Activated CD4-positive, alpha-beta T cell treated with anti-CD3 and anti-CD28 coated beads, Interleukin-2, amount 50 U/mL, for 16 hours (primary cell): ENCODE measurements around the gene MAML3.

Experiments
- DNase-seq: peaks from one replicate; pipeline ENCODE4 v3.0.0-alpha.2; 2020

The MAML3 gene

GRCh38 chr4:139913995-139914598 is 239.9 kb downstream of the MAML3 start:
- DNase-seq = no peak

DNA sequence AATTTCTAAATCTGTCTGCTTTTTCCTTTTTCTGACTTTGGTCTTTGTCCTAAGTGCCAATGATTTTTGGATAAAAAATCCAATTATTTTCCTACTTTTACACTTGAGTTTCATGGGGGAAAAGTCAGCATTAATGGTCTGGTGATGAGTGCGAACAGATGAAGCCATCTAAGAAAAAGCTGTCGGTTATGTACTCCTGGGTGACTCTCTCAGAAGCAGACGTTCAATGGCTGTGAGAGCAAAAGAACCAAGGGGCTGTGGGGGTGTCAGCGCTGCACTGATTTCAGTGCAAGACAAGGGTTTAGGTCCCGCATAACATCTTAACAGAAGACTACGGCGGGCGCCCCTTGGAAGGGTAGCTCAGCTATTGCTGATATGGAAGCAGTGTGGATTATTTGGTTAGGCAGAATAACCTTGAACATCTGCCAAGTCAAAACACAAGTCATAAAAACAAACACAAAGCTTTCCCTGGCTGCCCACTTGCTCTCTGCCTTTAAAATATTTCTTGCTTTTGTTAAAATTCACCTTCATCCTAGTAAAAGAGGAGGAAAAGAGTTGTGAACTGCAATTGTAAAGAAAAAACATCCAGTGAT is 240.5 kb downstream of the MAML3 start:
- no peak for DNase-seq

DNA sequence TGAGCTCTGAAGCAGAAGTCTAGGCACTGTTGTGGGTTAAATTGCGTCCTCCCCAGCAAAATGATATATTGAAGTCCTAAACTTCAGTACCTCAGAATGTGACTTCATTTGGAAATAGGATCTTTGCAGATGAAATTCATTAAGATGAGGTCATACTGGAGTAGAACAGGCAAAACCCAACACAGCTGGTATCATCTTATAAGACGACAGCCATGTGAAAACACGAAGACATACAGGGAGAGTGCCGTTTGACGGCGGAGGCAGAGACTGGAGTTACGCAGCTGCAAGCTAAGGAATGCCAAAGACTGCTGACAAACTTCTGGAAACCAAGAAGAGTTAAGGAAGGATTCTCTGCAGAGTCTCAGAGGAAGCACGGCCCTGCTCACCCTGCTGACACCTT is 241.5 kb downstream of the MAML3 start:
- DNase-seq = no peak

DNA sequence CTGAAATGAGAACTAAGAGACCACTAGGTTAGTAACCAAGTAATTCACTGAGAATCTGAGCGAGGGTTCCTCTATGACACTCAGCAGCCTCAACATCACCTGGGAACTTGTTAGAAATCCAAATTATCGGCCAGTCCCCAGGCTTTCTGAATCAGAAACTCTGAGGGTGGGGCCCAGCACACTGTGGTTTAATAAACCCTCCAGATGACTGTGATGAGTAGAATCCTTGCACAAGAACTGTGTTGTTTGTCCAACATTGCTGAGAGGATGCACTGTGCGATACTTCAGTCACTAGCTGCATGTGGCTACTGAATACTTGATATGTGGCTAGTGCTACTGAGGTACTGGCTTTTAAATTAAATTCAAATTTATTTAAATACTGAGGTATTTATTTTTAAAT is 243.9 kb downstream of the MAML3 start:
- DNase-seq = no peak

DNA sequence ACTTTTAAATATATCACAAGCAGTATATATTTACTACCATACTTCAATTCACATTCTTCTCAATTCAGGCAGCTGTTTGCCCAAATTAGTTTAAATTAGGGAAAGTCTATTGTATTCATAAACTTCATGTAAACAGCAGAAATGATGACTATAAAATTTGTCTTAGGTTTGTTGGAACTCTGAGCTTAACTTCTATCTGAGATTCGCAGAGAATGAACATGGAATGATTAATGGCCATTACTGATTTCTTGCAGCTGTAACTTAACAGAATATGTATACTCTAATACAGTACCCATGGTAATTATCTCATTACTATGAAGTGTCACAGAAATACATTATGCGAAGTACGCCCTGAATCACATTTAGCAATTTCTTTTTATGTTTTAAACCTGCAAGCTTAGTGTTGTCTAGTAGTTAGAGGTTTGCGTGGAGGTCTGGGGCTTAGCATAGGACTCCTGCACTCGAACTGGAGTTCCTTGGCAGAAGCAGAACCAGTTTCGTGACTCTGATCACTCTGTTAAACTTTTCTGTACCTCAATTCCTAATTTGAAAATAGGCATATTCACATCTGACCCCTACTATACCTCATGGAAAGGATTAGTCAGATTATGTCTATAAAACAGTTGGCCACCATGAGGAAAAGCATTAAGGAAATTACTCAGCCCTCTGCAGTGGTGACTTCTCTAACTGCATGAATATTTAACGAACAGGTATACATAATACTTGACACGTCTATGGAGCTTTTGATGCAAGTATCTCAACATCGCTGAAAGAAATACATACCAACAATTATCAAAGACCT is 245.1 kb downstream of the MAML3 start:
- no peak for DNase-seq

DNA sequence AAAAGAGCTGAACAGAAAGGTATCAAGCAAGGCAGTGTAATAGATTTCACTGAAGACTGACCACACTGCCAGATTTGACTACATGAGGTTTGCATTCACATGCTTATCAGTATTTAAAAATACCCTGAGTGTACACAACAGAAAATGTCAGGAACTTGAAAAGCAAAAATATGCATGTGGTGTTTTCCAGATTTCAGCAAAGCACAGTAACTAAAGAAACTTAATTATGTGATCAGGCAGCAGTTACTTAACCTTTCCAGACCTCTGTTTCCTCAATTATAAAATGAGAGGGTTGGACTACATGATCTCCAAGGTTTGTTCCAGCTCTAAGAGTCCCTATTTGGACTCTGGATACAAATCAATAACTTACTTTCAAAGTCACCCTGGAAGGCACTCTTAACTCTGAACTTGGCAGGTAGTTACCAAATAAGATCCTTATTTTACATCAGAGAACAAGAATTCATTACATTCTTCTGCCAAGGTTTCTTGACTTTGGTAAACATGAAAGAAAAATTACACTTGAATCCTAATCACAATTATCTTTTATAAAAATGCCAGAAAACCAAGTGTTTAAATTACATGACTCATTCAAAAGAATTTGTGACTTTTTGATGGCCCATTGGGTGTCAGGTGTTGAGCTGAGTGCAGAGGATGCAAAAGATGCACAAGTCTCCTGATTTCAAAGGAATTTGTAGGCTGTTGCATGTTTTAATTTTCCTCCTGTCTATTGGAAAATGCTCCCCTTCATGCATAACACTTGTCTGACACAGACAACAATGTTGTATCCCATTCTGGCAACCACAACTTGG is 246.8 kb downstream of the MAML3 start:
- no peak for DNase-seq

GRCh38 chr4:139905489-139905888 is 248.5 kb downstream of the MAML3 start:
- no peak for DNase-seq

DNA sequence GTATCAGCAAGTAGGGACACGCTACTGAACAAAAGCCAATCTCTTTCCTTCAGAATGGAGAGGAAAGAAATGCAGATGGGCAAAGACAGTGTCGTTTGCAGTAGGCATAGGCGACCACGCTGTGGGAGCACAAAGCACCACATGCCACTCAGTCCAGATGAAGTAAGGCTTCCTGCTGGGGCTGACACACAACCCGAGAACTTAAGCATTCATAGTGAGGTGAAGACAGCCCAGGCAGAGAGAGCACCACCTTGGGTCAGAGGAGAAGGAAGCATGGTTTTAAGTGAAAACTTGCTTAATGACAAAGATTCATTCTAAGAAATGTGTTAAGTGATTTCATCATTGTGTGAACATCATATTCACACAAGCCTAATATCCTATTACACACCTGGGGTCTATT is 249.6 kb downstream of the MAML3 start:
- no peak for DNase-seq

GRCh38 chr4:139903845-139904244 is 250.1 kb downstream of the MAML3 start:
- no peak for DNase-seq

GRCh38 chr4:139902321-139903320 is 251.4 kb downstream of the MAML3 start:
- no peak for DNase-seq

GRCh38 chr4:139901531-139902320 is 252.3 kb downstream of the MAML3 start:
- no peak for DNase-seq

DNA sequence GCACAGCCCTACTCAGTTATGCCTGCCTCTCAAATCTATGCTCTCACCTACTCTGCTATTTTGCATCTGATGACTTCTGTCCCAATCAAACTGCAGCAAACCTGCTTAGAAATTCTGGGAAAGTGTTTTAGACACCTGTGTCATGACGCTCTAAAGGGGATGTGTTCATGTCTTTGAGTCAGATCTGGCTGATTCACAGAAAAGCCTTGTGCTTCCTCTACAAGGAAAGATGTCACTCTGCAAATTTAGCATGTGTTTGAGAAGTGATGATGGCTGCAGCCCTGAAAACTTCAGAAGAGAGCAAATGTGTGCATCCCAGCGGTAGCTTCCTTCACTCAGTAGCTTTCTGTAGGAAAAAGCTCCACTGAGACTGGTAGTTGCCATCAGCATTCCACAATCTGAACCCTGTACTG is 253.0 kb downstream of the MAML3 start:
- DNase-seq = peak; percentile 32

GRCh38 chr4:139899346-139899745 is 254.6 kb downstream of the MAML3 start:
- DNase-seq = no peak

DNA sequence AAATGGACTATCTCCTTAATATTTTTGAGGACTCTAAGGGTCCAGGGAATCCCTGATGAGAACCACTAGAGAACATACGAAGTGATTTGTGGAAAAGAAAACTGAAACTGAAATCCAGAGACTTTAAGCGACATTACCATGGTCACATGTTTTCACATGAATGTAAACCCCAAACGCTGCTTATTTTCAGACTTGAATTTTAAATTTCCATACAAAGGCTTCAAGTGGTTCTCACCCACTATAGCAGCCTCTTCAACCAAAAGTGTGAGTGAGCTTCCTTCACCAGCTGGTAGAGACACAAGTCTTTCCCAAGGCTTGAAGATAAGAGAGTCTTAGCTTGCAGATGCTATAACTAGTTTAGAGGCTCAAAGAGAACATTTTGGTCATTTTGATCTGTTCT is 255.7 kb downstream of the MAML3 start:
- no peak for DNase-seq

- DNase-seq = no peak
Measured at GRCh38 chr4:139896091-139896604, 257.8 kb downstream of the MAML3 start.

- DNase-seq = no peak
Measured at GRCh38 chr4:139893801-139894200, 260.2 kb downstream of the MAML3 start.

DNA sequence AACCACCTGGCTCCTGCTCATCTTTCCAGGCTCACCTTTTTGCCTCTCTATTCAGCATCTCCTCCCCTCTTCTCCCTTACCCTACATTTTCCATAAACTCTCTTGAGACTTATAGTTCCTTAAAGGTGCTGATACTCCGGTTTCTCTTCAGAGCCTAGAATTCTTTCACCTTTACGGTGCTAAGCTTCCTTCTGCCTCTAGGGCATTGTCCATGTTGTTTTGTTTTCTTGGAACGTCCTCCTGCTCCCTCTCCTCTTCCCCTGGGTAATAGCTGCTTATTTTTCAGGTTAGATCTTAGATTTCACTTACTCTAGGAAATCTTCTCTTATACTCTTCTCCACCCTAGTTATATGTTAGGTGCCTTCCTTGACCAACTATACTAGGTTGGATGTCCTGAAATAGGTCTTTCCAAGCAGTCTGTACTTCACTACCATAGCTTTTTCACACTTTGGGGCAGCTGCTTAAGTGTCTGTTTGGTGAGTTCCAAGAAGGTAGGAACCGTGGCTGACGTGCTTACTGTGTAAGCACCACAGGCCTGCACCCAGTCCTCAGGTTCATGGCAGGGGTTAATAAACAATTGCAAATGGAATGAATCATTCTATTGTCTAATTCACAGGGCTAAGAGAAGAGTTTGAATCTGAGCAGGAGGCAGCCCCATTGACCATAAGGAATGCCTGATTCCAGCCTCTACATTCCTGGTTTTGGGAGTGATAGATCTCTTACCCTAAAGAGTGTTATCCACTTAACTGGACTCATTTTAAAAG is 260.8 kb downstream of the MAML3 start:
- DNase-seq = no peak

- no peak for DNase-seq
Measured at GRCh38 chr4:139890816-139891215, 263.2 kb downstream of the MAML3 start.

DNA sequence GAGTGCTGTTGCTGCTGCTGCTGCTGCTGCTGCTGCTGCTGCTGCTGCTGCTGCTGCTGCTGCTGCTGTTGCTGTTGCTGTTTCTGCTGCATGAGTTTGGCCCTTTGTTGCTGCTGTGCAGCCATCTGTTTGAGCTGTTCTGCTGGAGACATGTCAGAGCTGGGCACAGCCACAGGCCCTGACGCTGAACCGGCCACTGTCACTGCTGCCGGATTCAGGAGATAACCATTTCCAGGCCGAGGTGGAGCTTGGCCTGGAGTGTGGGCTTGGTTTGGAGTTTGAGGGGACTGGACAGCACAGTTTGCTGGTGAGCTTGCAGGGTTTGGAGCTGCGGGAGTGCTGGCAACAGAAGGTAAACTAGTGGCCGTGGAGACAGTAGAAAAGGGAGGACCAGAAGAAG is 264.1 kb downstream of the MAML3 start:
- no peak for DNase-seq

- DNase-seq = no peak
Measured at GRCh38 chr4:139889264-139889663, 264.7 kb downstream of the MAML3 start.
